ENCODE results near the gene APC2.

- TF ChIP-seq CTCF (optimal IDR thresholded peaks at IDR 0.05 in 1 of 3, IDR thresholded peaks at IDR 0.05 in 1 of 3, conservative IDR thresholded peaks at IDR 0.05 in 1 of 3; ENCODE audit: extremely low read depth in 1 of 3, insufficient read depth in 2 of 3, low read length in 3 of 3) = no peak
- no peak for TF ChIP-seq EZH2 (IDR thresholded peaks at IDR 0.05; ENCODE audit: low read length)
Observed at GRCh38 chr19:1522061-1522460, 72.1 kb downstream of the APC2 start.
